HG03558 (cell line): ENCODE results near the gene LRRC42.
"Not testable (repeated sequence)": the region's sequence is repeated elsewhere in the genome, so short reads cannot be mapped to it uniquely, and the experiment has no call there.

Source experiments
- ATAC-seq: cut with Tn5 transposase; IDR thresholded peaks from one replicate; pipeline ENCODE4 v1.9.1; 2021; ENCODE audit warnings: moderate number of reproducible peaks; ENCODE audit not compliant: unreplicated experiment; ENCODE audit errors: extremely low read depth

Gene LRRC42

GRCh38 chr1:54002544-54003248 lies 56.5 kb downstream of the LRRC42 start:
- no peak for ATAC-seq

GRCh38 chr1:54003249-54003646 lies 57.1 kb downstream of the LRRC42 start:
- no peak for ATAC-seq

- ATAC-seq: not testable (repeated sequence)
Measured at GRCh38 chr1:54003750-54004480, 57.8 kb downstream of the LRRC42 start.

- no peak for ATAC-seq
Measured at GRCh38 chr1:54004481-54005049, 58.4 kb downstream of the LRRC42 start.

- no peak for ATAC-seq
Measured at GRCh38 chr1:54006508-54006907, 60.4 kb downstream of the LRRC42 start.

- no peak for ATAC-seq
Measured at GRCh38 chr1:54007613-54008012, 61.5 kb downstream of the LRRC42 start.

GRCh38 chr1:54008876-54009275 lies 62.7 kb downstream of the LRRC42 start:
- ATAC-seq: no peak

- ATAC-seq: no peak
Measured at GRCh38 chr1:54009406-54009805, 63.3 kb downstream of the LRRC42 start.

- ATAC-seq: no peak
Measured at GRCh38 chr1:54010415-54011117, 64.4 kb downstream of the LRRC42 start.

- no peak for ATAC-seq
Measured at GRCh38 chr1:54011316-54012007, 65.3 kb downstream of the LRRC42 start.

GRCh38 chr1:54012008-54012325 lies 65.8 kb downstream of the LRRC42 start:
- ATAC-seq: no peak

GRCh38 chr1:54012863-54013262 lies 66.7 kb downstream of the LRRC42 start:
- no peak for ATAC-seq

GRCh38 chr1:54013393-54014008 lies 67.4 kb downstream of the LRRC42 start:
- no peak for ATAC-seq

- no peak for ATAC-seq
Measured at GRCh38 chr1:54014009-54014629, 68.0 kb downstream of the LRRC42 start.

- no peak for ATAC-seq
Measured at GRCh38 chr1:54016343-54017282, 70.5 kb downstream of the LRRC42 start.
